Stomach (tissue), 9 donors: ENCODE measurements around the gene GOLPH3. TPM values are rescaled to one million over a fixed set of nuclear protein-coding genes. Genes with fewer than 3 reads are reported as not detected.
A peak's percentile ranks its signal among the peaks of the same experiment; 100 is the strongest.
"Not testable (repeated sequence)": the region's sequence is repeated elsewhere in the genome, so short reads cannot be mapped to it uniquely, and the experiment has no call there.

ENCODE experiments used
- DNase-seq, 2 donors: peaks; one replicate each; pipeline versions ENCODE4 v3.0.0 to v3.0.0-alpha.2; 2013 to 2019
- H3K27ac ChIP-seq, 5 donors: fragments of 200-600 bp in 4 of 5; sonication (generic) in 4 of 5; one replicate each; pipeline ENCODE4 v1.5.1; 2013 to 2019; ENCODE audit warnings: mild to moderate bottlenecking in 1 of 5, moderate library complexity in 1 of 5
- H3K27me3 ChIP-seq, 3 donors: fragments of 200-600 bp; sonication (generic); one replicate each; pipeline ENCODE4 v1.5.1; 2017 to 2019; ENCODE audit warnings: mixed run types in 1 of 3
- H3K36me3 ChIP-seq, 4 donors: fragments of 200-600 bp; sonication (generic); 1 replicate in 3 of 4; 2 replicates in 1 of 4; pipeline ENCODE4 v1.5.1; 2016 to 2019
- H3K4me1 ChIP-seq, 4 donors: fragments of 200-600 bp; sonication (generic); one replicate each; pipeline ENCODE4 v1.5.1; 2016 to 2019
- H3K4me3 ChIP-seq, 4 donors: fragments of 200-600 bp; sonication (generic) in 3 of 4; one replicate each; pipeline ENCODE4 v1.5.1; 2016 to 2019; ENCODE audit warnings: mild to moderate bottlenecking in 1 of 4
- H3K9me3 ChIP-seq, 4 donors: fragments of 200-600 bp; sonication (generic); one replicate each; pipeline ENCODE4 v1.5.1; 2016 to 2019
- CTCF ChIP-seq, 7 experiments: fragments of 450-650 bp in 4 of 7; fragments of 200-600 bp in 3 of 7; sonication (generic) in 3 of 7; IDR thresholded peaks; one replicate each; pipeline ENCODE4 v1.5.1; 2016 to 2019; ENCODE audit warnings: antibody characterized with exemption in 7 of 7, control low read depth in 2 of 7, mild to moderate bottlenecking in 1 of 7
- EP300 ChIP-seq: sonication (generic); formaldehyde crosslinking; IDR thresholded peaks from one replicate; pipeline ENCODE4 v1.6.1; 2017; ENCODE audit warnings: antibody characterized with exemption
- POLR2A ChIP-seq, 4 donors: fragments of 450-650 bp; IDR thresholded peaks; one replicate each; pipeline ENCODE4 v1.6.1; 2016; ENCODE audit warnings: antibody characterized with exemption in 4 of 4, control low read depth in 2 of 4, mild to moderate bottlenecking in 1 of 4, moderate library complexity in 1 of 4
- POLR2AphosphoS5 ChIP-seq, 3 donors: sonication (generic); formaldehyde crosslinking; IDR thresholded peaks; one replicate each; pipeline ENCODE4 v1.6.1; 2016; ENCODE audit warnings: antibody characterized with exemption in 3 of 3
- WGBS, 5 donors: extraction: QIAGEN DNeasy Blood & Tissue Kit in 3 of 5; methylation state at CpG; one replicate each; pipeline versions ENCODE4 v1.1.5 to v1.1.7; 2013 to 2018; 5-methylcytosine and 5-hydroxymethylcytosine counted together
- intact Hi-C: fragments of 100-400 bp; cut with DNase I; formaldehyde crosslinking; loops from one replicate; pipeline ENCODE4 v1.15.1; 2023; ENCODE audit warnings: low total_unique reads
- polyA plus RNA-seq, 3 donors: library from polyadenylated mRNA; stranded (reverse); fragments of 200-250 nt; gene quantifications; one replicate each; pipeline ENCODE4 v1.2.3, GENCODE V29; 2013
- total RNA-seq, 5 donors: library from RNA; depleted of rRNA; stranded (reverse); fragments of >200 nt; gene quantifications; one replicate each; pipeline versions ENCODE4 v1.1.0 to v1.2.3, GENCODE V29; 2014 to 2016
- donor health status: healthy with polysubstance abuse.
- donor health status: Bipolar disorder and iron deficiency.
- donor health status: healthy.

Gene GOLPH3
- total and polyA plus RNA-seq, 8 donors: 38.3 to 171 (median 92.7) TPM

GRCh38 chr5:32210151-32210550, 36.0 kb upstream of the GOLPH3 start:
- Histone ChIP-seq H3K36me3 (no peaks in the 10 kb centered on the region), H3K27me3 (no peaks in the 10 kb centered on the region), H3K9me3 (no peaks in the 10 kb centered on the region), H3K4me1 (peaks cover 0 to 25% (median 7%) of the 10 kb centered on the region in 4 donors), H3K4me3 (no peak overlapping the region), H3K27ac (no peak overlapping the region)
- WGBS, 5 donors: 74 to 93% (median 88%) methylated on average over 3 of the region's 3 CpGs
- DNase-seq: no peak
- intact Hi-C loops: no loop called here
- TF ChIP-seq CTCF (IDR thresholded peaks at IDR 0.05) (no peak), POLR2AphosphoS5 (IDR thresholded peaks at IDR 0.05) (no peak), POLR2A (IDR thresholded peaks at IDR 0.05) (no peak), EP300 (no peak)

GRCh38 chr5:32208837-32209236, 34.7 kb upstream of the GOLPH3 start:
- H3K36me3 ChIP-seq, H3K27me3 ChIP-seq, H3K27ac ChIP-seq, H3K9me3 ChIP-seq, intact Hi-C loops, DNase-seq, H3K4me3 ChIP-seq: not testable (repeated sequence)
- 96 to 97% methylated on average over 12 to 13 of the region's 31 CpGs; no CpG with 5 or more reads in 3 of the 5 donors for WGBS, 5 donors
- H3K4me1 ChIP-seq: peaks cover 0 to 25% (median 7%) of the 10 kb centered on the region in 4 donors

GRCh38 chr5:32207355-32207634, 33.2 kb upstream of the GOLPH3 start:
- intact Hi-C loops: no loop called here
- no peaks in the 10 kb centered on the region for H3K36me3 ChIP-seq
- H3K9me3 ChIP-seq: no peaks in the 10 kb centered on the region
- H3K27me3 ChIP-seq: no peaks in the 10 kb centered on the region
- DNase-seq: no peak
- H3K27ac ChIP-seq: peak overlapping the region in 1 of 5 donors; percentile 50
- H3K4me1 ChIP-seq: peaks cover 0 to 33% (median 13%) of the 10 kb centered on the region in 4 donors
- TF ChIP-seq POLR2AphosphoS5 (IDR thresholded peaks at IDR 0.05): no peak
- no peak for TF ChIP-seq EP300
- TF ChIP-seq CTCF (IDR thresholded peaks at IDR 0.05): no peak
- TF ChIP-seq POLR2A (IDR thresholded peaks at IDR 0.05): no peak
- 90 to 98% (median 97%) methylated on average over 4 of the region's 4 CpGs for WGBS, 5 donors
- H3K4me3 ChIP-seq: no peak overlapping the region

- Histone ChIP-seq H3K36me3 (no peaks in the 10 kb centered on the region), H3K27ac (peak overlapping the region in 1 of 5 donors; percentile 50), H3K4me1 (peaks cover 0 to 39% (median 15%) of the 10 kb centered on the region in 4 donors), H3K4me3 (no peak overlapping the region), H3K27me3 (no peaks in the 10 kb centered on the region), H3K9me3 (no peaks in the 10 kb centered on the region)
- TF ChIP-seq EP300 (no peak), CTCF (IDR thresholded peaks at IDR 0.05) (no peak), POLR2AphosphoS5 (IDR thresholded peaks at IDR 0.05) (no peak), POLR2A (IDR thresholded peaks at IDR 0.05) (no peak)
- DNase-seq: no peak
- 77 to 88% (median 80%) methylated on average over 13 of the region's 13 CpGs for WGBS, 5 donors
- intact Hi-C loops: no loop called here
These were observed 32.6 kb upstream of the GOLPH3 start for GRCh38 chr5:32206509-32207354.

- Histone ChIP-seq H3K36me3 (no peaks in the 10 kb centered on the region), H3K9me3 (no peaks in the 10 kb centered on the region), H3K4me1 (peaks cover 4 to 40% (median 21%) of the 10 kb centered on the region in 4 donors), H3K27me3 (no peaks in the 10 kb centered on the region), H3K27ac (no peak overlapping the region), H3K4me3 (no peak overlapping the region)
- TF ChIP-seq POLR2AphosphoS5 (IDR thresholded peaks at IDR 0.05) (no peak), CTCF (IDR thresholded peaks at IDR 0.05) (no peak), EP300 (no peak), POLR2A (IDR thresholded peaks at IDR 0.05) (no peak)
- WGBS, 5 donors: 64 to 81% (median 71%) methylated on average over 5 of the region's 5 CpGs
- intact Hi-C loops: no loop called here
- DNase-seq: no peak
These were observed 31.9 kb upstream of the GOLPH3 start for GRCh38 chr5:32206053-32206452.
